ENCODE measurements around the gene MPP3. TPM values are rescaled to one million over a fixed set of nuclear protein-coding genes. Genes with fewer than 3 reads are reported as not detected.

The MPP3 gene
- total and polyA plus RNA-seq, 9 of the 15 experiments (the other 6 are each of a cell fraction or from before 2014, with no cell fraction given) = 0.41 to 10.4 (median 4.5) TPM

DNA sequence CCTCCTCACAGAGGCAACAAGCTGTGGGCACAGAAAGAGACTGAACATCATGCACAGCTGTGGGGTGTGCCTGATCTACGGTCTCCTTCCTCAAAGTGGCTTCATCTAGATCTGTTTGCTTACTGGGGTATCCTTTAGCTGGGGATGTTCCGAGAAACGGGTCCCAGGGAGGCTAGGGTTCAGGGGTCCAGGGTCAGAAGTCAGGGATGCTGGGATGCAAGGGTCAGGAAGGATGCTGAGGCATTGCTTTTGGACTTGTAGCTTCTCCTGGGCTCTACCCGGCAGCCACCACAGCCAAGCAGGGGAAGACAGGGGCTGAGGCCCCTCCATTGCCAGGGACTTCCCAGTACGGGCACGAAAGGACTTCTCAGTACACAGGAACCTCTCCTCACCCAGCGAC, 20.6 kb upstream of the MPP3 start:
- CTCF ChIA-PET (ENCODE audit: low intra/inter-chr PET ratio) = no interaction called here
- Histone ChIP-seq H3K9me3 (replicated peaks; ENCODE audit: control insufficient read depth, insufficient read depth, low read depth, low read length) (no peaks in the 10 kb centered on the region), H3K9ac (ENCODE audit: insufficient read depth in 1 of 2, low read depth in 2 of 2, low read length in 2 of 2) (no peak overlapping the region), H4K20me1 (replicated peaks; ENCODE audit: control insufficient read depth, insufficient read depth, low read length) (peaks cover 3% of the 10 kb centered on the region; the same call in 1 of the 2 replicates), H3K79me2 (ENCODE audit: control insufficient read depth, insufficient read depth, low read length) (no peaks in the 10 kb centered on the region), H2AFZ (ENCODE audit: low read depth, low read length) (no peak overlapping the region), H3K36me3 (ENCODE audit: control insufficient read depth, insufficient read depth, low read length) (no peaks in the 10 kb centered on the region), H3K4me1 (replicated peaks in 1 of 2; ENCODE audit: control insufficient read depth in 2 of 2, insufficient read depth in 2 of 2, low read length in 2 of 2) (no peaks in the 10 kb centered on the region; a peak in 1 of 5 replicates), H3K9me1 (ENCODE audit: control insufficient read depth, insufficient read depth, low read length) (no peaks in the 10 kb centered on the region), H3K27ac (ENCODE audit: extremely low read depth, low read depth, low read length) (no peak overlapping the region), H3K27me3 (ENCODE audit: control insufficient read depth in 2 of 2, insufficient read depth in 2 of 2, low read length in 2 of 2) (peaks cover 46 to 84% of the 10 kb centered on the region in 2 experiments), H3K4me2 (ENCODE audit: insufficient read depth, low read length) (no peak overlapping the region), H3K4me3 (no peak overlapping the region)
- in situ Hi-C loops (cut with MboI) = no loop called here
- no peak for TF ChIP-seq ZNF77 (CRISPR knock-in tag; IDR thresholded peaks at IDR 0.05)
- BruUV-seq (replicated peaks) = no TSS peak
- FAIRE-seq (no peak), ATAC-seq (no peak), DNase-seq (ENCODE audit: extremely low read depth in 1 of 4, low spot score in 3 of 4) (no peak)
- WGBS (ENCODE audit: insufficient coverage, low coverage, missing lambda C conversion rate) = 0% methylated on average over 5 of the region's 7 CpGs
- POLR2A ChIA-PET = interaction anchor here (1.5 kb wide), 1 partner anchor 15 kb away, joined by 7 read pairs; no protein-coding TSS in a partner anchor
- intact Hi-C loops (cut with micrococcal nuclease) = no loop called here

DNA sequence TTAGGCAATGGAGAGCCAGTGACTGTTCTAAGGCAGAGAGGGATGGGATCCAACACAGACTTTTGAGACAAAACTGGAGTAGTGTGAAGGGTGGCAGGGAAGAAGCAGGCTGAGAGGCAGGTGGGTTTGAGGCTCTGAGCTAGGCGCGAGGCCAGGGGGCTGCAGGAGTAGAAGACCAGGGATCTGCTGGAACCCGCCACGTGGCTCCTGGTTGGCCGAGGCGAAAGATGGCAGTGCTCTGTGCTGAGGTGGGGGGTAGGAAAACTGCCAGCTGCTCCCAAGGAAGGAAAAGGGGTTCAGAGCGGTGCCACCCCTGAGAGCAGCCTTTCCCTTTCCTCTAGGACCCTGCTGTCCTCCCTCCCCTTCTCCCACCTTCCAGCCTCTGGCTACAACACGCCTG, 19.6 kb upstream of the MPP3 start:
- intact Hi-C loops (cut with micrococcal nuclease) (no loop called here), in situ Hi-C loops (cut with MboI) (no loop called here)
- ChIA-PET CTCF (ENCODE audit: low intra/inter-chr PET ratio) (no interaction called here), POLR2A (interaction anchor here (1.5 kb wide), 1 partner anchor 14 kb away, joined by 7 read pairs; no protein-coding TSS in a partner anchor)
- WGBS (ENCODE audit: insufficient coverage, low coverage, missing lambda C conversion rate) = 8% methylated on average over 8 of the region's 8 CpGs
- no peak overlapping the region; a peak in 1 of 4 replicates for H3K9ac ChIP-seq (ENCODE audit: insufficient read depth in 1 of 2, low read depth in 2 of 2, low read length in 2 of 2)
- no TSS peak for BruUV-seq (replicated peaks)
- ATAC-seq (no peak), FAIRE-seq (no peak), DNase-seq (ENCODE audit: extremely low read depth in 1 of 4, low spot score in 3 of 4) (no peak)
- TF ChIP-seq FOXP1 (CRISPR knock-in tag; IDR thresholded peaks at IDR 0.05) (no peak), ILF3 (IDR thresholded peaks at IDR 0.05; ENCODE audit: borderline replicate concordance) (no peak), ZNF583 (CRISPR knock-in tag; IDR thresholded peaks at IDR 0.05) (no peak), ZC3H11A (IDR thresholded peaks at IDR 0.05; ENCODE audit: low read depth, low read length) (no peak), MECOM (CRISPR knock-in tag; IDR thresholded peaks at IDR 0.05) (no peak), FOXK1 (CRISPR knock-in tag; IDR thresholded peaks at IDR 0.05; ENCODE audit: borderline replicate concordance) (no peak)
- TF ChIP-seq, protein P1, sequence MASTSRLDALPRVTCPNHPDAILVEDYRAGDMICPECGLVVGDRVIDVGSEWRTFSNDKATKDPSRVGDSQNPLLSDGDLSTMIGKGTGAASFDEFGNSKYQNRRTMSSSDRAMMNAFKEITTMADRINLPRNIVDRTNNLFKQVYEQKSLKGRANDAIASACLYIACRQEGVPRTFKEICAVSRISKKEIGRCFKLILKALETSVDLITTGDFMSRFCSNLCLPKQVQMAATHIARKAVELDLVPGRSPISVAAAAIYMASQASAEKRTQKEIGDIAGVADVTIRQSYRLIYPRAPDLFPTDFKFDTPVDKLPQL (IDR thresholded peaks at IDR 0.05; ENCODE audit: extremely low read depth, insufficient read length) = no peak
- no peaks in the 10 kb centered on the region for H3K79me2 ChIP-seq (ENCODE audit: control insufficient read depth, insufficient read depth, low read length)
- peaks cover 3% of the 10 kb centered on the region; the same call in 1 of the 2 replicates for H4K20me1 ChIP-seq (replicated peaks; ENCODE audit: control insufficient read depth, insufficient read depth, low read length)
- H3K36me3 ChIP-seq (ENCODE audit: control insufficient read depth, insufficient read depth, low read length) = no peaks in the 10 kb centered on the region
- no peak overlapping the region for H3K4me3 ChIP-seq
- H3K27ac ChIP-seq (ENCODE audit: extremely low read depth, low read depth, low read length) = no peak overlapping the region
- H3K4me2 ChIP-seq (ENCODE audit: insufficient read depth, low read length) = no peak overlapping the region
- H3K27me3 ChIP-seq (ENCODE audit: control insufficient read depth in 2 of 2, insufficient read depth in 2 of 2, low read length in 2 of 2) = peaks cover 46 to 80% of the 10 kb centered on the region in 2 experiments
- no peaks in the 10 kb centered on the region for H3K9me1 ChIP-seq (ENCODE audit: control insufficient read depth, insufficient read depth, low read length)
- no peaks in the 10 kb centered on the region for H3K9me3 ChIP-seq (replicated peaks; ENCODE audit: control insufficient read depth, insufficient read depth, low read depth, low read length)
- no peak overlapping the region for H2AFZ ChIP-seq (ENCODE audit: low read depth, low read length)
- H3K4me1 ChIP-seq (replicated peaks in 1 of 2; ENCODE audit: control insufficient read depth in 2 of 2, insufficient read depth in 2 of 2, low read length in 2 of 2) = no peaks in the 10 kb centered on the region; a peak in 1 of 5 replicates

Data from K562 (cell line).